HG03571 (cell line): ENCODE measurements around the gene KIRREL3.

Experiments
- ATAC-seq: cut with Tn5 transposase; IDR thresholded peaks from one replicate; pipeline ENCODE4 v1.9.1; 2021; ENCODE audit not compliant: unreplicated experiment

Gene KIRREL3

DNA sequence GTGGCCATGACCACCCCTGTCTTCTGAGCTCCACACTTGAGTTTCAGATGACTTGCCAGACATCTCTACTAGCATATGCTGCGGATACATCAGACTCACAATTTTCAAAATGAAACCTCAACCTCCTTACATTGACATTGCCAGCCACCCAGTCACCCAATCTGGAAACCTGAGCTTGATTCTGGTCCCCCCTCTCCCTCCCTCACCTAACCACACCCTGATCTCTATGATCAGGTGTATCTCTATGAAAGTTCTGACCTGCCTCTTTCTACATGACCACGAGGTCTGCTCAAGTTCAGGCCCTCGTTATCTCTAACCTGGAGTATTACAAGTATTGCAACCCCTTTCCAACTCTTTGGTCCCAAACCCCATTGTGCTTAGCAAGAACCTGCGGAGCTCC, 254.1 kb downstream of the KIRREL3 start:
- ATAC-seq, result no peak

DNA sequence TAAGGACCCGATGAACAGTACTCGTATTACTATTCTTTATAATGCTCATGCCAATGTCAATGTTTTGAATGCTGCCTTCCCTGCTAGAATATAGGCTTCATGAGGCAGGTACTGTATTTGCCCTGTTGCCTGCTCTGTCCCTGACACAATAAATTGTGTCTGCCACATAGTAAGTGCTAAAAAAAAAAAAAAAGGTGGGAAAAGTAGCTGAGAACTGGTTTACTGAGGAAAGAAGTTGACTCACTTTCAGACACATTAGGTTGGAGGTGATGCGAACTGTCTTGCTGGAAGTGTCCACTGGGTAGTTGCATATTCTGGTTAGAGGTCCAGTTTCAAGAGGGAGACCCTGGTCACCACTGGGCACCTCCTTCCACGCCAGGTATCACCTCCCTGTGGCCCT, 255.9 kb downstream of the KIRREL3 start:
- ATAC-seq, result no peak

DNA sequence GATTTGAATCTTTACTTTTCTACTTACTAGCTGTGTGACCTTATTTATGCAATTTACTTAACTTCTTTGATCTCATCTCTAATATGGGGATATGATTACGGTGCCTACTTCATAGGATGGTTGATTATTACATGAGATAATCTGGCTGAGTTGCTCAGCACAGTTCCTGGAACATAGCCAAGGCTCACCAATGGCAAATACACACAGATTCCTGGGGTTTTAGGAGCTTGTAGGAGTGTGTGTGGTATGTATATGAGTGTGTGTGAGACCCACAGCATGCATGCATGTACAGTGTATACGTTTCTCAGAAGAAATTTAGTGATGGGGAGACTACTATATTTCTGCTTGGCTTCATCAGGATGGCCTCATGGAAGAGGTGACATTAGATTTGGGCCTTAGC, 256.9 kb downstream of the KIRREL3 start:
- no peak for ATAC-seq

GRCh38 chr11:126742582-126742981, 258.0 kb downstream of the KIRREL3 start:
- ATAC-seq, result no peak

- no peak for ATAC-seq
Measured at GRCh38 chr11:126740846-126741245, 259.7 kb downstream of the KIRREL3 start.

- ATAC-seq, result no peak
Measured at GRCh38 chr11:126739499-126740145, 260.9 kb downstream of the KIRREL3 start.

DNA sequence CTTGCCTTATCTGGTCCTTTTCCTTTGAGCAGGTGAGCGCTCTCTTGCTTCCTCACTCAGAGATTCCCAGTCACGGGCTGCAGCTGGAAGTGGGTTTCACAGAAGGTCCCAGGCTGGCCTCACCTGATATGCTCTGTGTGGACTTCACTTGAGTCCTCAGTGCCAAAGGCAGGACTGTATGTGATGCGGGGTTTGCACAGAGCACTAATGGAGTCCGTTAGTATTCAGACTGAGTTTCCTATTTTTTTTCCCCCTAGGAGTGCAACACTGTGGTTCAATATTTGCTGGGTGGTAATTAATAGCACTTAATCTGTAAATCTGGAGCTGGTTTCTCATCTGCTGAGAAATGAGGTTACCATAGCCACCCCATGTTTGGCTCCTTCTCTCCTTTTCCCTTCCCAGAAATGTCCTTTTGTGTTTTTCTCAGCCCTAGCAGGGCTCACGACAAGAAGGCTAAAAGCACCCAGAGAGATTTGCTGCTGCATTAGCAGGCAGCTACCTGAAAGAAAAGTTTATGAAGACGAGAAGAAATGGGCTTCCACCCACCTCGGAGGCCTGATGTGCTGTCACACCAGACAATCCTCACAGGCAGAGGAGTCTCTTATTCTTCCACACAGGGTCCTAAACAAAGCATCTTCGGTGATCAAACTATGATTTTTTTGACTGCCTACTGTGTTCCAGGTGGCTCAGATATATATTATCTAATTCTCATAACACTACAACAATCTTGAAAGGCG, 262.1 kb downstream of the KIRREL3 start:
- no peak for ATAC-seq

- ATAC-seq, result no peak
Measured at GRCh38 chr11:126736682-126737572, 263.6 kb downstream of the KIRREL3 start.

DNA sequence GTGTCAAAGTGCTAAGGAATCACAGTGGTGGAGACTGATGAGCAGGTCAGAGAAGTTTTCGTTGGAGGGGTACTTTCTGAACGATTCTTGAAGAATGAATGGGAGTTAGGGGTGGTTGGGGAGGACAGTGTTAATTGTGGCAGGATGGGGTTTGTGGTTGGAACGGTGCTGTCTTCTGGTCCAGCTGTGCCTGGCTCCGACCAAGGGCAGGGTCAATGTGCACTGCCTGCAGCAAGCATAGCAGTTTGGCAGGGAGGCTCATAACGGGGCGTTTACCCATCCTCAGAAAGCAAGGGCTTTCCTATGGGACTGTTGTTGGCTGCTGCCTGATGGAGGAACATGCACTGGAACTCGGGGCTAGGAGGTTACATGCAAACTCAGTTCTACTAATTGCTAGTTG, 265.8 kb downstream of the KIRREL3 start:
- no peak for ATAC-seq

DNA sequence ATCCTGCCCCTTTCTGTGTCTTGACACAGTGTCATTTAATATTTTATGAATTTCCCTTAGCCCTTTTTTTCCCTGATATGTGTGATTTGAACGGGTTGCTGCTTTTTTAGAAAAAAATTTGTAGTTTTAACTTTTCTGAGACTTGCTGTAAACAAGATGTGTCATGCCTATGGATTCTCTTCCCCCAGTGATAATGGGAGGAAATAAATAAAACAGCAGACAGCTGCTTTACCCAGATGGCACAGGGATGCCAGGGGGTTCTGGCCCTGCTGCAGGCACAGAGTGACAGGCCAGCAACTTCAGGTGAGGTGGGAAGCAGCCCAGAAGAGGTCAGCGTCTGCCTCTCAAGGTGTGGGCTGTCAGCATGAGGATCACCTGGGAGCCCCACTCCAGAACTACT, 266.9 kb downstream of the KIRREL3 start:
- no peak for ATAC-seq

GRCh38 chr11:126732981-126733380, 267.6 kb downstream of the KIRREL3 start:
- ATAC-seq, result no peak

DNA sequence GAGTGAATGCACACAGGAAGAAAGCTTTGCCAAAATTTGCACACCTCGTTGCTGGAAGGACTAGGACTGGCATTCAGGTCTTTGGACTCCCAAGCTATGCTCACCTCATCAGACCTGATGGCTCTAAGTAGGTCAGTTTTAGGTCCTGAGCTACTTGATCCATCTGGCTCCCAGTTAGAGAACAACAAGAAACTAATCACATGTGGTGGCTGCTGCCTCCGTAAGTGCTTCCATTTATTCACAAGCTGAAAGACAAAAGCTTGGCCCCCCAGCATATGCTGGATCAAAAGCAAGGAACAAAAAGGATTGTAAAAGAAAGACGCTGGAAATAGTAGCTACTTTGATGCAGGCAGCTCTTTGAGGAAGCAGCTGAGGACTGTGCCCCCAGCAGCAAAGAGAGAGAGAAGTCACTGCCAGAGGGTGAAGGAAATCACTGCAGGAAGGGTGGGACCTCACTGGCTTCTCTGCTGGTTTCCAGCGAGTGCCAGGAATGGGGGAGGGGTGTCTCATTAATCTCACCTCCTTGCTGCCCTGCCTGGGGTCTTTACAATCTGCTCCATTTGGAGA, 268.9 kb downstream of the KIRREL3 start:
- no peak for ATAC-seq

GRCh38 chr11:126727381-126727780, 273.2 kb downstream of the KIRREL3 start:
- ATAC-seq, result no peak

- no peak for ATAC-seq
Measured at GRCh38 chr11:126725521-126725920, 275.0 kb downstream of the KIRREL3 start.

GRCh38 chr11:126725043-126725442, 275.5 kb downstream of the KIRREL3 start:
- no peak for ATAC-seq

DNA sequence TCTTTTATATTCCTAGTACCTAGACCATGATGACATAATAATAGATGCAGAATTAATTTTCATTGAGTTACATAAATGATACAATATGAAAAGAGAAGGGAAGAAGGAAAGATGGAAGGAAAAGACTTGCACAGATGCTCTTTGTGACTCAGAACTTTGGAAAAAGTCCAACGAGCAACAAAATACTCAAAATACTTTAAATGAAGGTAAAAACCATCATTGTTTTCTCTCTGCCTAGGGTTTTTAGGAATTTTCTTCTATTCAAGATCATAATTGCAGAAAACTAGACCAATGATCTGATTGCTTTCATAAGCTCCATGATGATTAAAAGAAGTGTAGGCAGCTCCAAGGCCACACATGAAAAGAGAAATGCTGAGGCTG, 276.9 kb downstream of the KIRREL3 start:
- ATAC-seq, result no peak

- no peak for ATAC-seq
Measured at GRCh38 chr11:126722956-126723664, 277.5 kb downstream of the KIRREL3 start.

GRCh38 chr11:126722006-126722736, 278.4 kb downstream of the KIRREL3 start:
- ATAC-seq, result no peak

- ATAC-seq, result no peak
Measured at GRCh38 chr11:126720539-126721235, 279.9 kb downstream of the KIRREL3 start.

- ATAC-seq, result no peak
Measured at GRCh38 chr11:126719740-126720139, 280.8 kb downstream of the KIRREL3 start.
